Subcutaneous abdominal adipose tissue (tissue), 5 donors: ENCODE measurements around the gene MICALL1.
A peak's percentile ranks its signal among the peaks of the same experiment; 100 is the strongest.

Experiments
- H3K27ac ChIP-seq: one replicate; pipeline ENCODE4 v1.7.0; 2013; ENCODE audit warnings: low read depth, mild to moderate bottlenecking, inconsistent platforms, low read length, moderate library complexity
- H3K27me3 ChIP-seq, 5 donors: one replicate each; pipeline ENCODE4 v1.7.0; 2013; ENCODE audit warnings: low read length in 5 of 5, inconsistent platforms in 1 of 5; ENCODE audit not compliant: control insufficient read depth in 5 of 5, insufficient read depth in 4 of 5
- H3K36me3 ChIP-seq, 5 donors: one replicate each; pipeline ENCODE4 v1.7.0; 2013; ENCODE audit warnings: low read length in 5 of 5; ENCODE audit not compliant: control insufficient read depth in 5 of 5, insufficient read depth in 5 of 5
- H3K4me1 ChIP-seq, 5 donors: one replicate each; pipeline ENCODE4 v1.7.0; 2013; ENCODE audit warnings: low read length in 5 of 5, mild to moderate bottlenecking in 3 of 5, moderate library complexity in 1 of 5; ENCODE audit not compliant: control insufficient read depth in 5 of 5, insufficient read depth in 5 of 5
- H3K4me3 ChIP-seq, 5 donors: one replicate each; pipeline ENCODE4 v1.7.0; 2013; ENCODE audit warnings: low read length in 5 of 5, low read depth in 1 of 5
- H3K9ac ChIP-seq, 5 donors: one replicate each; pipeline ENCODE4 v1.7.0; 2013; ENCODE audit warnings: low read length in 5 of 5, mild to moderate bottlenecking in 4 of 5, moderate library complexity in 3 of 5
- H3K9me3 ChIP-seq, 5 donors: one replicate each; pipeline ENCODE4 v1.7.0; 2013; ENCODE audit warnings: low read length in 5 of 5; ENCODE audit not compliant: control insufficient read depth in 5 of 5
- donor health status: healthy.
- donor health status: healthy.
- donor health status: healthy.
- donor health status: healthy.
- donor health status: healthy.

MICALL1 gene

DNA sequence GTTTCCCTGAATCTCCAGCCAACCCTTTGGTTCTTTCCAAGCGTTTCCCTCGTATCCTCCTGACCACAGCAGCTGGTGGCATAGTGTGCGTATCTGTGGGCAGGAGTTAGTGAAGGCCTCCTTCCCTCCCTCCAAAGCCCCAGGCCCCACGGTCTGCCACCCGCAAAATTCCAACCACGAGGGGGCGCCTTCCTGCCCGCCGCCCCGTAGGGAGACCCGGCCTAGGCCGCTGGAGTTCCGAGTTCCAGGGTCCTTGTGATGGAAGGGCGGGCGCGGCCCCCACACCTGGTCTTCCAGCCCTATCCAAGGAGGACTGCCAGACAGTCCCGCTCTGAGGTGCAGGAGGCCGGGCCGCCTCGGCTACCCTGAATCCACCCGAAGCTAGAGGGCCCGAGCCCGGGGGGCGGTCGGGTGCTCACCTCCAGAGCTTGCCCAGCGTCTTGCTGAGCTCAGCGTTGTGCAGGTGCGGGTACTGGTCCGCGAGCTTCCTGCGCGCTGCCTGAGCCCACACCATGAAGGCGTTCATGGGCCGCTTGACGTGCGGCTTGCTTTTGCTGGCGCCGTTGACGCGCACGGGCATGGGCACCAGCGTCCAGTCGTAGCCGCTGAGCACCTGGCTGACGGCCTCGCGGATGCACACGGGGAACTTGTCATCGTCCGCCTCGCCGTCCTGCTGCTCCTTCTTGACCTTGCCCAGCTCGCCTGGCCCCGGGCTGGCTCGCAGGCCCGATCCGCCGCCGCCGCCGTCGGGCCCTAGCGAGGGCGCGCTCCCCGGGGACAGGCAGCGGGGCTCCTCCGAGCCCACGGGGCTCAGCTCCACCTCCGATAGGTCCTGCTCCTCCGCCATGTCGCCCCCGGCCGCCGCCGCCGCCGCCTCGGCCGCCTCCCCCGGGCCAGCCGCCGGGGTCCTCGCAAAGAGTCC lies 77.1 kb downstream of the MICALL1 start:
- Histone ChIP-seq H3K9me3 (no peaks in the 10 kb centered on the region), H3K27me3 (no peaks in the 10 kb centered on the region), H3K4me1 (peaks cover 4 to 24% (median 21%) of the 10 kb centered on the region in 5 donors), H3K36me3 (peaks cover 0 to 24% (median 7%) of the 10 kb centered on the region in 5 donors), H3K27ac (no peak overlapping the region), H3K9ac (no peak overlapping the region), H3K4me3 (peak overlapping the region in 1 of 5 donors; percentile 17)

DNA sequence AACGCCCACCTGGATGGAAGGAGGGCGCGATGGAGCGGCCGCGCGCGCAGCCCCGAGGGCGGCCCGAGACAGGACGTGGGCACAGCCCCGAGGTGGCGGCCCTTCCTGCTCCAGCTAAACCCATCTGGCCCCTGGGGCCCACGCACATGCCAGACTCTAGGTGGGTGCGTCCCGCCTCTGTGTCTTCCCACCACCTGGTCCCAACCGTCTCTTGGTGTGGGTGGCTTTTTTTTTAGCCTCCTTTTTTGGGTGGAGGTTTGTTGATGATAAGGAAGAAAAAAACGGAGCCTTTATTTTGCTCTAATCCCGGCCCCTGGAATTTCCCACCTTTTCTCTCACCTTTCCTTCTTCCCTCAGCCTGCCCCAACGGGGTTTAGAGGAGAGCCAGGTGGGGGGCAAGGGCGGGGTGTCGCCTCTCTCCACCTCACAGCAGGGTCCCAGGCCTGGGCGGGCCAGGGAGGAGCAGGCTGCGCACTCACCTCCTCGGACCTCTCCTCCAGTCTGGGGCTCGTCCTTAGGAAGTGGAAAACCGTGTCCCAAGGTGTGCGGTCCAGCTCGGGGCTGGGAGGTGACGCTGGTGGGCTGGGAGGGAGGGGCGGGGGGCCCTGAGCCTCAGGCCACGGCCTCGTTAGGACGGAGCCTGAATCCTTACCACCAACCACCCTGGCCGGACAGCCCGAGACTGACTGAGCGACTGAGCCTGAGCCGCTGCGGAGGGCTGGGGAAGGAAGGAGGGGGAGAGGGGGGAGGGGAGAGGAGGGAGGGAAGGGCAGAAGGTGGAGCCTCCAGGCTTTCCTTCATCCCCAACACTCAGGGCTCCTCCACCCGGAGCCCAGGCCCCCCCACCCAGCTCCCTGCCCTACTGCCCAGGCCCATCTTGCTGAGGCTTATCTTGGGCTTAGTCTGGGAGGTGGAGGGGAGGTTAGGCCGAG lies 78.0 kb downstream of the MICALL1 start, which contains the start of gene SOX10:
TSS of gene SOX10 (minus strand) at position 696 of the 932 bp plus-strand sequence. CDS start 771 bp downstream, outside the sequence.
- Histone ChIP-seq H3K9ac (no peak within 1 kb of the TSS), H3K9me3 (no peaks in the 10 kb centered on the region), H3K4me3 (no peak within 1 kb of the TSS), H3K27me3 (no peaks in the 10 kb centered on the region), H3K27ac (no peak within 1 kb of the TSS), H3K36me3 (peaks cover 0 to 24% (median 7%) of the 10 kb centered on the region in 5 donors), H3K4me1 (peaks cover 4 to 24% (median 21%) of the 10 kb centered on the region in 5 donors)

DNA sequence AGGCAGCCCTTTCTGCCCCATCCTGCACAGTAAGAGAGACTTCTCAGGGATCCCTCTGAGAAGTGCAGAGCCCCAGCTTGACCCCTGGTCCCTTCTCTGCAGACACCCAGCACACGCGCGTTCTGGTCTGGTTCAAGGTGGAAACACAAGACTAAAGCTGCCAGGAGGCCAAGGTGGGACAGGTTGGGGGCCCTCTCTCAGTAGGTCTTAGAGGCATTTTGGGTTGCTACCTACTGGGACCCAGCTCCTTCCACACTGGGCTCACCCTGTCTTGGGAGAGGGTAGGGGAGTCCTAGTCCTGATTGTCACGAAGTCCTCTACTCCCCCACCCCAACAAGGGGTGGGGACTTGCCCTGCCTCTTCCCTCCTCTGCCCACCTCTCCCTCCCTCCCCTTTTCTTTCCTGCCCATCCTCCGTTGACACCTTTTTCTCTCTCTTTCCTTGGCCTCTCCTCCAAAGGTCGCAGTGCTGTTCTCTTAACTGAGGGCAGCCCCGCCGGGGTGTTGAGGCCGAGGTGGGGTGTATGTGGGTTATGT lies 79.0 kb downstream of the MICALL1 start:
- Histone ChIP-seq H3K4me1 (peaks cover 4 to 24% (median 21%) of the 10 kb centered on the region in 5 donors), H3K36me3 (peaks cover 0 to 24% (median 7%) of the 10 kb centered on the region in 5 donors), H3K9ac (no peak overlapping the region), H3K9me3 (no peaks in the 10 kb centered on the region), H3K4me3 (no peak overlapping the region), H3K27ac (no peak overlapping the region), H3K27me3 (no peaks in the 10 kb centered on the region)

DNA sequence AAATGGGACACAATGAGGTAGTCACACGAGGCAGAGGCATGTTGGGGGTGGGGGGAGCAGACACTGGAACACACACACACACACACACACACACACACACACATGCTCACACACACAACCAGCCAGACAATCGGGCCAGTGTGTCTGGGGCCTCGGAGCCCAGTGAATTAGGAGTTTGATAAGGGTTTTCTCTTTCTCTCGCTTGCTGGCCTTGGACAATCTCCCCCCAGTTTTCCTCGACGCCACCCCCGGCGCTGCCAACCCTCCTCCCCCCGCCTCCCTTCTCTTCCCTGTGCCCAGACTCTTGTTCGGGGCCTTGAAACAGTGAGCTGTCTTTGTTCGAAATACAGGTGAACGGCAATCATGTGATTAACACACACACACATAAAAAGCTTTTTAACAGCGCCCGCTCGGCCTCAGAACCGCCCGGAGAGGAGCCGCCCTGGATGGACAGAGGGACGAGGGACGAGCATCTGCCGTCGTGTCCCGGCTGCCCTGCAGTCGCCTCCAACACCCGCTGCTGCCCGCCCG lies 79.7 kb downstream of the MICALL1 start:
- H3K9ac ChIP-seq: no peak overlapping the region
- no peaks in the 10 kb centered on the region for H3K9me3 ChIP-seq
- peaks cover 4 to 21% (median 21%) of the 10 kb centered on the region in 5 donors for H3K4me1 ChIP-seq
- no peak overlapping the region for H3K27ac ChIP-seq
- H3K4me3 ChIP-seq: no peak overlapping the region
- peaks cover 0 to 21% (median 7%) of the 10 kb centered on the region in 5 donors for H3K36me3 ChIP-seq
- no peaks in the 10 kb centered on the region for H3K27me3 ChIP-seq

DNA sequence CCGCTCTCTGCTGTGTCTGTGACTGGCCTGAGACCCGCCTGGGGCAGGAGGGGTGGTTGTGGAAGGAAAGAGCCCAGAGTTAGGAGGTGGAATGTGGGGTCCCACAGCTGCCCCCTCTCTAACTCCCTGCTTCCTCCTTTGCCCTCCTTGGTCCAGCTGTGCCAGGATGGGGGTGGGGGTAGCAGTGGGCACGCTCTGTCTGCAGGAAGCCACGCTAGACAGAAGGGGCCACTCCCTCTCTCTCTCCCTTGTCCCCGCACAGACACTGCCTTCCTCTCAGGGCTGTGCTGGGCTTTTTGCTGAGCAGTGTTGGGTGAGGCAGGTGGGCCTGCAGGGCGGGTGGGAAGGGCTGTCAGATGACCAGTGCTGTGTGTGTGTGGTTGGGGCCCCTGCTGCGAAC lies 80.3 kb downstream of the MICALL1 start:
- Histone ChIP-seq H3K9ac (no peak overlapping the region), H3K36me3 (peaks cover 0 to 21% (median 7%) of the 10 kb centered on the region in 5 donors), H3K27me3 (no peaks in the 10 kb centered on the region), H3K27ac (no peak overlapping the region), H3K4me1 (peaks cover 4 to 16% (median 15%) of the 10 kb centered on the region in 5 donors), H3K9me3 (no peaks in the 10 kb centered on the region), H3K4me3 (no peak overlapping the region)

DNA sequence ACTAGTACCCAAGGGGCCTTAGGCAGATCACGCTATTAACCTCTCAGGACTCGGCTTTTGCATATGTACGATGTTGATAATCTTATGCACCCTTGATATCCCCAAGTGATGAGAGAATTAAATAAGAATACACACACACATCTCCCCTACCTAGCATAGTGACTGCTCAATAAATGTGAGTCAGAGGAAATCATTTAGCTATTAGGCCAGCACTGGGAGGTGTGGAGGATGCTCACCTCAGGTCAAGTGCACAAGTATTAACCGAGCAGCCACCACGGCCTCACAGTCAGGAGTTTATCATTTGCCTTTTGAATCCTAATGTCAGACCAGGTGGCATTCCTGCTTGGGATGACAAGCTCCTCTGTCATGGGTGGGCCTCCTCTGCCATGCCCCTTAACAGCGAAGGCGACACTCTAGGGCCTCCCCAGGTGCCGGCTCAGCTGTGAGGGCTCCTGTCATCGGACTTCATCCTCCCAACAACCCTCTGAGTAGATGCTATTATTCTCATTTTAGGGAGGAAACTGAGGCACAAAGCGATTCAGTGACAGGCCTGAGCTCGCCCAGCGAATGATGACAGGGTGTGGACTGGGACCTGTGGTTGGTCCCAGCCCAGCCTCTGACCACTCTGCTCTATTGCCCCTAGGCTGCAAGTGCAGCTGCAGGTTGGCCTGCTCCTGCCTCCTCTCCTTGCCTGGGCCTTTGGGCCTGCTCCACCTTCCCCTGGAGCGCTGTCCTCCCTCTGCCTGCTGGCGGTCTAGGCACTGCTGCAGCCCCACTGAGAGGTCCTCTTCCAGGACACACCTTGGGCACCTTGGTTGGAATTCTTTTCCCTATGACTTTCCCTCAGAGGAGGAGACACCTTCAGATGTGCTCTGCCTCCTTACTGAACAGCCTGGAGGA lies 83.3 kb downstream of the MICALL1 start:
- Histone ChIP-seq H3K27me3 (no peaks in the 10 kb centered on the region), H3K9me3 (no peaks in the 10 kb centered on the region), H3K4me3 (no peak overlapping the region), H3K4me1 (no peaks in the 10 kb centered on the region), H3K9ac (no peak overlapping the region), H3K27ac (no peak overlapping the region), H3K36me3 (peaks cover 0 to 21% (median 7%) of the 10 kb centered on the region in 5 donors)

DNA sequence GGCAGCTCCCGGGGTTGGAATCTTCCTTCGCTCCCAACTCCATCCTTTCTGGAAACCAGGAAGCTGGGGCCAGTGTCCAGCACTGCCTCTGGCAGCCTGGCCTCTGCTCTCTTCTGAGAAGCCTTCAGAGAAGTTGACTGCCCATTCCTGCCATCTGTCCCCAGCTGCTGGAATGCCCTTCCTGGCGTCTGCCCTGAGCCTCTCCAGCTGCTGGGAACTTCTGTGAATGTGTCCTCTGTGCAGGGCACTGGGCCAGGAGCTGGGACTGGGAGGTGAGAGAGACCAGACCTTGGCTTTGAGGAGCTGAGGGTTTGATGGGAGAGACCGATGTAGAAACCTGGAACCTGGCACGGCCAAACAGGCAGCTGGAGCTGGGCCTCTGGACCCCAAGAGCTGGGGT lies 84.2 kb downstream of the MICALL1 start:
- H3K27ac ChIP-seq: no peak overlapping the region
- peaks cover 0 to 18% (median 7%) of the 10 kb centered on the region in 5 donors for H3K36me3 ChIP-seq
- no peaks in the 10 kb centered on the region for H3K4me1 ChIP-seq
- H3K27me3 ChIP-seq: no peaks in the 10 kb centered on the region
- H3K9ac ChIP-seq: no peak overlapping the region
- no peaks in the 10 kb centered on the region for H3K9me3 ChIP-seq
- no peak overlapping the region for H3K4me3 ChIP-seq

DNA sequence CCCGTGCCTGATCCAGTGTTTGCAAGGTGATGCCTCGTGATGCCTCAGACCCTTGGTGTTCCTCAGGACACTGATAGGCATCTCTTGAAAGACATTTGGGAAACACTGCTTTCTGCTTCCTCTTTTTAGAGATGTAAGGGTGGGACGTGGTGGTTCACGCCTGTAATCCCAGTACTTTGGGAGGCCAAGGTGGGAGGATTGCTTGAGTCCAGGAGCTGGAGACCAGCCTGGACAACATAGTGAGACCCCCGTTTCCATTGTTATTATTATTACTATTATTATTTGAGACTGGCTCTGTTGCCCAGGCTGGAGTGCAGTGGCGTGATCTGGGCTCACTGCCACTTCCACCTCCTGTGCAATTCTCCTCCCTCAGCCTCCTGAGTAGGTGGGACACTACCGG lies 84.8 kb downstream of the MICALL1 start:
- Histone ChIP-seq H3K4me1 (no peaks in the 10 kb centered on the region), H3K36me3 (peaks cover 0 to 18% (median 7%) of the 10 kb centered on the region in 5 donors), H3K4me3 (no peak overlapping the region), H3K9me3 (no peaks in the 10 kb centered on the region), H3K27me3 (no peaks in the 10 kb centered on the region), H3K9ac (no peak overlapping the region), H3K27ac (no peak overlapping the region)
